MCF 10A (cell line): Measurements from ENCODE around the gene ZBED4. TPM values are rescaled to one million over a fixed set of nuclear protein-coding genes. Genes with fewer than 3 reads are reported as not detected.
A peak's percentile ranks its signal among the peaks of the same experiment; 100 is the strongest.
"Not testable (repeated sequence)": the region's sequence is repeated elsewhere in the genome, so short reads cannot be mapped to it uniquely, and the experiment has no call there.

ENCODE experiments used
- BruUV-seq: library from RNA; stranded (reverse); fragments of 400-500 nt; replicated peaks from 2 replicates; lab custom pipeline; 2021; lab: Mats Ljungman, UMichigan
- CTCF ChIA-PET: fragments of 300-600 bp; sonication (Branson Sonifier 250); formaldehyde crosslinking; extraction: SDS; loops from one replicate; lab custom pipeline; 2021; ENCODE audit warnings: antibody characterized with exemption, inconsistent platforms; lab: Yijun Ruan, JAX
- POLR2A ChIA-PET: fragments of 300-600, 350-650 bp; sonication (Branson Sonifier 250); formaldehyde crosslinking; extraction: SDS; loops from one replicate; lab custom pipeline; 2020; ENCODE audit warnings: antibody characterized with exemption, inconsistent platforms; lab: Yijun Ruan, JAX
- DNase-seq: peaks from one replicate; pipeline ENCODE4 v3.0.0-alpha.2; 2018; ENCODE audit not compliant: unreplicated experiment
- H3K27ac Mint-ChIP-seq: one replicate; pipeline ENCODE4 v1.8.0; 2022; ENCODE audit warnings: mild to moderate bottlenecking, low read depth, mixed read lengths; ENCODE audit not compliant: unreplicated experiment
- H3K27me3 Mint-ChIP-seq: one replicate; pipeline ENCODE4 v1.8.0; 2022; ENCODE audit warnings: mixed read lengths; ENCODE audit not compliant: insufficient read depth, unreplicated experiment
- H3K36me3 Mint-ChIP-seq: one replicate; pipeline ENCODE4 v1.8.0; 2022; ENCODE audit warnings: mild to moderate bottlenecking, moderate library complexity, mixed read lengths; ENCODE audit not compliant: insufficient read depth, unreplicated experiment
- H3K4me1 Mint-ChIP-seq: one replicate; pipeline ENCODE4 v1.8.0; 2022; ENCODE audit warnings: mixed read lengths; ENCODE audit not compliant: insufficient read depth, unreplicated experiment
- H3K4me3 Mint-ChIP-seq: one replicate; pipeline ENCODE4 v1.8.0; 2022; ENCODE audit warnings: mild to moderate bottlenecking, moderate library complexity, mixed read lengths; ENCODE audit not compliant: unreplicated experiment
- H3K9me3 Mint-ChIP-seq: one replicate; pipeline ENCODE4 v1.8.0; 2022; ENCODE audit warnings: mixed read lengths; ENCODE audit not compliant: unreplicated experiment
- CTCF ChIP-seq: fragments of 200-600 bp; IDR thresholded peaks from one replicate; pipeline ENCODE4 v1.8.0; 2022; ENCODE audit warnings: antibody characterized with exemption, mild to moderate bottlenecking; ENCODE audit not compliant: unreplicated experiment
- intact Hi-C: fragments of 100-400 bp; cut with micrococcal nuclease; formaldehyde crosslinking; loops from 2 replicates; pipeline ENCODE4 v1.14.1; 2022
- total RNA-seq: library from RNA; stranded (reverse); gene quantifications from 2 replicates; pipeline ENCODE4 v1.2.3, GENCODE V29; 2022

Gene ZBED4
- total RNA-seq, 1 experiment from 2014 or later, result 16.4 TPM

GRCh38 chr22:49849161-49850020 is 4.3 kb upstream of the ZBED4 start:
- BruUV-seq, result no TSS peak
- no peaks in the 10 kb centered on the region for H3K27me3 Mint-ChIP-seq

GRCh38 chr22:49850021-49850911 is 3.4 kb upstream of the ZBED4 start:
- no peak overlapping the region for H3K4me3 Mint-ChIP-seq
- POLR2A ChIA-PET, result interaction anchor here (0.6 kb wide), 1 partner anchor 12 kb away, joined by 4 read pairs; no protein-coding TSS in a partner anchor
- H3K9me3 Mint-ChIP-seq, result no peaks in the 10 kb centered on the region
- no peaks in the 10 kb centered on the region for H3K36me3 Mint-ChIP-seq
- H3K27me3 Mint-ChIP-seq, result no peaks in the 10 kb centered on the region
- CTCF ChIA-PET, result interaction anchor here (0.6 kb wide), 1 partner anchor 18 kb away, joined by 3 read pairs; no protein-coding TSS in a partner anchor
- no peak for DNase-seq
- BruUV-seq, result no TSS peak
- no peak for TF ChIP-seq CTCF
- peaks cover 3% of the 10 kb centered on the region for H3K4me1 Mint-ChIP-seq
- intact Hi-C loops, result loop anchor here (10.0 kb wide), 1 partner anchor 65 kb away; the partner anchor contains the start of genes ALG12 and CRELD2
- H3K27ac Mint-ChIP-seq, result no peak overlapping the region

More at GRCh38 chr22:49849161-49850020, 4.3 kb upstream of the ZBED4 start:
- TF ChIP-seq CTCF, result no peak
- CTCF ChIA-PET, result no interaction called here
- intact Hi-C loops, result loop anchor here (10.0 kb wide), 1 partner anchor 65 kb away; the partner anchor contains the start of genes ALG12 and CRELD2
- H3K9me3 Mint-ChIP-seq, result no peaks in the 10 kb centered on the region
- POLR2A ChIA-PET, result no interaction called here
- H3K4me1 Mint-ChIP-seq, result no peaks in the 10 kb centered on the region
- no peak overlapping the region for H3K27ac Mint-ChIP-seq
- no peak overlapping the region for H3K4me3 Mint-ChIP-seq
- H3K36me3 Mint-ChIP-seq, result no peaks in the 10 kb centered on the region
- DNase-seq, result no peak

GRCh38 chr22:49850959-49851802 is 2.5 kb upstream of the ZBED4 start:
- no peak for TF ChIP-seq CTCF
- DNase-seq, result no peak
- BruUV-seq, result no TSS peak
- peak overlapping the region; percentile 62 for H3K4me3 Mint-ChIP-seq
- H3K27me3 Mint-ChIP-seq, result no peaks in the 10 kb centered on the region
- POLR2A ChIA-PET, result interaction anchor here (0.6 kb wide), 1 partner anchor 13 kb away, joined by 4 read pairs; no protein-coding TSS in a partner anchor
- peaks cover 12% of the 10 kb centered on the region for H3K4me1 Mint-ChIP-seq
- H3K9me3 Mint-ChIP-seq, result no peaks in the 10 kb centered on the region
- H3K27ac Mint-ChIP-seq, result no peak overlapping the region
- CTCF ChIA-PET, result no interaction called here
- H3K36me3 Mint-ChIP-seq, result no peaks in the 10 kb centered on the region
- intact Hi-C loops, result loop anchor here (10.0 kb wide), 1 partner anchor 64 kb away; the partner anchor contains the start of genes ALG12 and CRELD2

GRCh38 chr22:49852568-49852897 is 1.1 kb upstream of the ZBED4 start:
- CTCF ChIA-PET, H3K36me3 Mint-ChIP-seq, DNase-seq, H3K27me3 Mint-ChIP-seq, BruUV-seq, H3K9me3 Mint-ChIP-seq, POLR2A ChIA-PET: not testable (repeated sequence)
- Mint-ChIP-seq H3K4me1 (peaks cover 13% of the 10 kb centered on the region), H3K4me3 (peak overlapping the region; percentile 70), H3K27ac (peak overlapping the region; percentile 19)
- intact Hi-C loops, result loop anchor here (10.0 kb wide), 1 partner anchor 62 kb away; the partner anchor contains the start of genes ALG12 and CRELD2
